NT2/D1 (cell line): ENCODE data around the gene MCTP1.

Experiments
- SUZ12 ChIP-seq: IDR thresholded peaks from 2 replicates; pipeline ENCODE4 v1.6.1; 2011; ENCODE audit not compliant: insufficient read length, insufficient read depth; ENCODE audit errors: extremely low read depth
- YY1 ChIP-seq: IDR thresholded peaks from 2 replicates; pipeline ENCODE4 v1.6.1; 2011; ENCODE audit not compliant: insufficient read length, insufficient read depth
- ZNF274 ChIP-seq: IDR thresholded peaks from 2 replicates; pipeline ENCODE4 v1.6.1; 2011; ENCODE audit warnings: mild to moderate bottlenecking, low read depth, low read length

DNA sequence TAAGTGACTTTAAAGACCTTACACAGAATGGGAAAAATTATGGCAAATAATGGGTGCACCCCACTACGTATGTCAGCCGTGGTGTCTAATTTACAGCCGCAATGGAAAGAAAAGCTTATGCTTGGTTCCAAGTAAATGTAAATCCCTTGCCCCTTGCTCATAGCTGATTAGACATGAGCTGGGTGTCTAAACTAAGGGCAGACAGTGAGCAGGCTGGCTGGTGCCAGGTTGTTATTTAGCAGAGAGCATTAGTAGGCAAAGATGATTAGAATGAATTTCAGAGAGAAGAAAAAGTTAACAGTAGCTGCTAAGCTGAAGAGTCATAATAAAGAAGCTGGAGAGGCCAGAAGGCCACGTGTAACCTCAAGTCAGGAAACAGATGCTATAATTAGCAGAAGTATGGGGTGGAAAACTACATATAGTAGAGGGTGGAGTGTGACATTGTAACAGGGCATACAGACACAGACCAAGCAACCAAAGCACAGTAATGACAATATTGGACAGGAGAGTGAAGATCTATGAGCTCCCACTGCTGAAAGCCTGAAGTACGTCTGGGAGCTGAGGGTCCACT lies 257.7 kb downstream of the MCTP1 start:
- TF ChIP-seq YY1, result no peak
- no peak for TF ChIP-seq SUZ12
- TF ChIP-seq ZNF274, result no peak
